K562 (cell line): ENCODE data around the gene OR7G3. TPM values are rescaled to one million over a fixed set of nuclear protein-coding genes. Genes with fewer than 3 reads are reported as not detected.

Experiments used
- ATAC-seq: fragments of 200-7000 bp; cut with Tn5 transposase; 3 replicates; pipeline ENCODE4 v1.9.1; 2020; ENCODE audit warnings: moderate library complexity
- BruUV-seq: library from RNA; stranded (reverse); fragments of 400-500 nt; replicated peaks from 2 replicates; lab custom pipeline; 2021; lab: Mats Ljungman, UMichigan
- CTCF ChIA-PET: fragments of 300-600 bp; formaldehyde crosslinking; extraction: SDS; loops from one replicate; lab custom pipeline; 2021; ENCODE audit warnings: low intra/inter-chr PET ratio; lab: Yijun Ruan, JAX
- POLR2A ChIA-PET: fragments of 300-600, 350-650 bp; sonication (Branson Sonifier 250); formaldehyde crosslinking; extraction: SDS; loops from one replicate; lab custom pipeline; 2021; ENCODE audit warnings: antibody characterized with exemption, inconsistent platforms; lab: Yijun Ruan, JAX
- DNase-seq, 4 experiments: peaks; one replicate each; pipeline versions ENCODE4 v3.0.0 to v3.0.0-alpha.2; 2011 to 2018; ENCODE audit warnings: low spot score in 3 of 4, mixed read lengths in 3 of 4; ENCODE audit errors: extremely low read depth in 1 of 4
- FAIRE-seq: peaks from 2 replicates; lab custom pipeline; 2011; peaks lifted over from hg19 to GRCh38; lab: Jason Lieb, UNC
- H2AFZ ChIP-seq: 2 replicates; pipeline ENCODE4 v1.6.0; 2011; ENCODE audit warnings: low read depth, low read length, control low read depth, inconsistent platforms
- H3K27ac ChIP-seq: fragments of 200-600 bp; 3 replicates; pipeline ENCODE4 v1.8.0; 2011; ENCODE audit warnings: low read depth, mild to moderate bottlenecking, control low read depth, inconsistent platforms, low read length, moderate library complexity, mixed read lengths; ENCODE audit errors: extremely low read depth
- H3K27me3 ChIP-seq, 2 experiments: fragments of 300-600 bp in 1 of 2; 2 replicates in 1 of 2; 3 replicates in 1 of 2; pipeline versions ENCODE4 v1.6.0 to v1.8.0; 2011; ENCODE audit warnings: inconsistent platforms in 2 of 2, low read length in 2 of 2, mild to moderate bottlenecking in 1 of 2, mixed read lengths in 1 of 2, moderate library complexity in 1 of 2; ENCODE audit not compliant: control insufficient read depth in 2 of 2, insufficient read depth in 2 of 2
- H3K36me3 ChIP-seq: fragments of 300-600 bp; 3 replicates; pipeline ENCODE4 v1.8.0; 2011; ENCODE audit warnings: mild to moderate bottlenecking, low read length, inconsistent platforms; ENCODE audit not compliant: control insufficient read depth, insufficient read depth
- H3K4me1 ChIP-seq, 2 experiments: fragments of 200-600 bp in 1 of 2; replicated peaks in 1 of 2; 2 replicates in 1 of 2; 3 replicates in 1 of 2; pipeline versions ENCODE4 v1.5.1 to v1.8.0; 2011; ENCODE audit warnings: inconsistent platforms in 2 of 2, low read length in 2 of 2, mild to moderate bottlenecking in 1 of 2, mixed read lengths in 1 of 2, moderate library complexity in 1 of 2; ENCODE audit not compliant: control insufficient read depth in 2 of 2, insufficient read depth in 2 of 2
- H3K4me2 ChIP-seq: 2 replicates; pipeline ENCODE4 v1.6.1; 2011; ENCODE audit warnings: low read length, control low read depth, inconsistent platforms, mixed read lengths; ENCODE audit not compliant: insufficient read depth
- H3K4me3 ChIP-seq: fragments of 200-600 bp; sonication (generic), shearing (Covaris generic); 2 replicates; pipeline ENCODE4 v1.5.1; 2016; ENCODE audit warnings: control low read depth, inconsistent platforms
- H3K79me2 ChIP-seq: fragments of 200-600 bp; 3 replicates; pipeline ENCODE4 v1.8.0; 2011; ENCODE audit warnings: low read length, inconsistent platforms; ENCODE audit not compliant: control insufficient read depth, insufficient read depth
- H3K9ac ChIP-seq, 2 experiments: 2 replicates each; pipeline versions ENCODE4 v1.6.0 to v1.6.1; 2011; ENCODE audit warnings: low read depth in 2 of 2, low read length in 2 of 2, control low read depth in 1 of 2, inconsistent platforms in 1 of 2, mild to moderate bottlenecking in 1 of 2, mixed read lengths in 1 of 2; ENCODE audit not compliant: insufficient read depth in 1 of 2
- H3K9me1 ChIP-seq: one replicate; pipeline ENCODE4 v1.6.0; 2011; ENCODE audit warnings: inconsistent platforms, mild to moderate bottlenecking, low read length, moderate library complexity; ENCODE audit not compliant: control insufficient read depth, insufficient read depth
- H3K9me3 ChIP-seq: replicated peaks from 2 replicates; pipeline ENCODE4 v1.5.1; 2011; ENCODE audit warnings: low read depth, low read length, inconsistent platforms; ENCODE audit not compliant: control insufficient read depth, insufficient read depth
- H4K20me1 ChIP-seq: replicated peaks from 2 replicates; pipeline ENCODE4 v1.6.1; 2011; ENCODE audit warnings: low read length, inconsistent platforms, mixed read lengths; ENCODE audit not compliant: control insufficient read depth, insufficient read depth
- BHLHE40 ChIP-seq: IDR thresholded peaks from 2 replicates; pipeline ENCODE4 v1.6.1; 2011; ENCODE audit warnings: low read length, improper control_type of control experiment
- BRD4 ChIP-seq: fragments of 200-600 bp; sonication (generic); IDR thresholded peaks from 2 replicates; pipeline ENCODE4 v1.6.1; 2017; ENCODE audit warnings: inconsistent platforms
- HNRNPUL1 ChIP-seq: fragments of 200-400 bp; formaldehyde crosslinking; IDR thresholded peaks from 2 replicates; pipeline ENCODE4 v1.6.1; 2017; ENCODE audit warnings: low read length
- POLR2AphosphoS2 ChIP-seq: IDR thresholded peaks from 2 replicates; pipeline ENCODE4 v1.6.1; 2012; ENCODE audit warnings: low read length, improper control_type of control experiment
- PRMT5 ChIP-seq: sonication (generic); formaldehyde crosslinking; IDR thresholded peaks from 2 replicates; pipeline ENCODE4 v1.5.0; 2020; ENCODE audit warnings: missing genetic modification reagents
- SIRT6 ChIP-seq: IDR thresholded peaks from one replicate; pipeline ENCODE4 v1.6.1; 2012; ENCODE audit warnings: low read depth, mild to moderate bottlenecking, control low read depth, inconsistent platforms, low read length, moderate library complexity
- SMC3 ChIP-seq: conservative IDR thresholded peaks from 2 replicates; pipeline ENCODE4 v1.6.1; 2011; ENCODE audit warnings: low read depth, low read length, improper control_type of control experiment; ENCODE audit not compliant: insufficient read depth
- SNRNP70 ChIP-seq: fragments of 200-400 bp; formaldehyde crosslinking; optimal IDR thresholded peaks from 2 replicates; pipeline ENCODE3; 2017; ENCODE audit warnings: low read depth, low read length
- ZBTB17 ChIP-seq: fragments of 450-650 bp; formaldehyde crosslinking; IDR thresholded peaks from 2 replicates; pipeline ENCODE4 v1.4.0; 2020; ENCODE audit warnings: mild to moderate bottlenecking
- ZNF124 ChIP-seq: sonication (generic); formaldehyde crosslinking; IDR thresholded peaks from 2 replicates; pipeline ENCODE4 v1.8.1; 2022; ENCODE audit warnings: missing genetic modification reagents
- ZNF232 ChIP-seq: sonication (generic); formaldehyde crosslinking; IDR thresholded peaks from 2 replicates; pipeline ENCODE4 v1.8.0; 2022; ENCODE audit warnings: mild to moderate bottlenecking, missing genetic modification reagents
- ZNF586 ChIP-seq: fragments of 450-650 bp; formaldehyde crosslinking; conservative IDR thresholded peaks from 2 replicates; pipeline ENCODE4 v1.4.0; 2020; ENCODE audit warnings: mild to moderate bottlenecking, moderate library complexity
- ZNF766 ChIP-seq: fragments of 200-800 bp; sonication (Bioruptor generic); conservative IDR thresholded peaks from 2 replicates; pipeline ENCODE4 v1.6.1; 2016; ENCODE audit warnings: missing genetic modification characterization, missing compliant biosample characterization
- ZNF785 ChIP-seq: fragments of 250-450 bp; sonication (Bioruptor Pico); IDR thresholded peaks from 2 replicates; pipeline ENCODE4 v1.4.0; 2020; ENCODE audit warnings: mild to moderate bottlenecking
- WGBS: fragments of 100-300 bp; shearing (Covaris generic); methylation state at CpG from one replicate; pipeline ENCODE4 v1.1.6; 2016; ENCODE audit warnings: low coverage, mixed read lengths; ENCODE audit not compliant: insufficient coverage; ENCODE audit errors: missing lambda C conversion rate; 5-methylcytosine and 5-hydroxymethylcytosine counted together
- in situ Hi-C: fragments of 300-500 bp; cut with MboI; formaldehyde crosslinking; loops from 4 replicates; pipeline ENCODE4 v1.15.0; 2018; ENCODE audit warnings: inconsistent platforms, mixed read lengths
- intact Hi-C: fragments of 100-400 bp; cut with micrococcal nuclease; formaldehyde crosslinking; loops from 2 replicates; pipeline ENCODE4 v1.14.2; 2022
- polyA plus RNA-seq, 8 experiments: library from polyadenylated mRNA; depleted of rRNA in 4 of 8; stranded (reverse) in 5 of 8; unstranded in 3 of 8; fragments of >200 nt; fragmentation: Nextera tagmentation in 2 of 8; fragmentation: Illumina TruSeq in 1 of 8; extraction: Ambion mirVana in 2 of 8; extraction: Trizol in 1 of 8; gene quantifications; 2 replicates each; pipeline versions ENCODE4 v1.2.1 to v1.2.3, GENCODE V29; 2011 to 2014; ENCODE audit warnings: inconsistent platforms in 1 of 8, missing spikeins in 1 of 8
- total RNA-seq, 7 experiments: library from RNA; depleted of rRNA in 6 of 7; stranded (reverse); fragments of >200 nt in 6 of 7; fragmentation: Illumina TruSeq in 2 of 7; extraction: Trizol in 2 of 7; gene quantifications; 2 replicates each; pipeline versions ENCODE4 v1.2.1 to v1.2.3, GENCODE V29; 2011 to 2021; ENCODE audit warnings: low replicate concordance in 1 of 7
- TF ChIP-seq, protein P1 (sequence below): IDR thresholded peaks from 2 replicates; pipeline ENCODE4 v1.6.1; 2014; ENCODE audit warnings: antibody characterized with exemption
- TF ChIP-seq, protein P2 (sequence below): fragments of 450-650 bp; IDR thresholded peaks from 2 replicates; pipeline ENCODE4 v1.7.0; 2016; ENCODE audit warnings: borderline replicate concordance
- TF ChIP-seq, protein P3 (sequence below): fragments of 150-350 bp; conservative IDR thresholded peaks from 2 replicates; pipeline ENCODE4 v1.6.1; 2014; ENCODE audit warnings: low read length

OR7G3 gene
- total and polyA plus RNA-seq, 9 of the 15 experiments (the other 6 are each of a cell fraction or from before 2014, with no cell fraction given): not detected

DNA sequence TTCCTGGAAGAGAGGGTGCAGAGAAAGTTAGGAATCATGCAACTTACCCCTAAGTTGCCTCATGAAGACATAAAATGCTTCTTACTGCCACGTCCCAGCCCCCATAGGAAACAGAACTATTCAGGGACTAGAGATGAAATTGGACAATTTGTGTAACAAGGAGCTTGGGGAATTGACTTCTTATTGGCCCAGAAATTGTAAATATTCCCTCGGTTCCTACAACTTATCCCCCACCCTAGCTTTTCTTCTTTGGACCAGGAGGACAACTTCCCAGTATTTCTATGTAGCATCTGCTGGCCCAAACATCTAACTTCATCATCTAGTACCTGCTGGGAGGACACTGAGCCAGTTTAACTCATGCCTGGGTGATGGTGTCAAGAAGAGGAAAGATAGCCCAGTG lies 40.0 kb downstream of the OR7G3 start, which contains the start of gene OR1M1 (continued):
- TF ChIP-seq SMC3 (no peak), ZNF124 (CRISPR knock-in tag) (no peak)

DNA sequence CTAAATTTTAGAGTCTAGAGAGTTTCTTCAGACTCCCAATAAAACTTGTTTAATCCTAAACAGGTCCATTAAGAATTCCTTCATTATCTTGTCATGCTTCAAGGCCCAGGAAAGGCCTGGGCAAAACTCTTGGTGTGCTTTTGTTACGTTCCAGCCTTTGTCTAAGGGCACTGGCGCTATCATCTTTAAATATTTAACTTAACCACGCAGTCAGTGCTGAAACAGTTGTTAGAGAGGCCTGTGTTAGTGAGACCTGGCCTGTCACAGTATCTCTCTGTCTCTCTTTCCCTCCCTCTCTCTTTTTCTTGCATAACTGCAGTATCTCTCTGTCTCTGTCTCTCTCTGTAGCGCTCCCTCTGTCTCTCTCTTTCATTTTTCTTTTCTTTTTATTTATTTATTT lies 48.1 kb downstream of the OR7G3 start:
- WGBS: 30% methylated on average over 4 of the region's 4 CpGs
- Histone ChIP-seq H3K27ac (no peak overlapping the region), H4K20me1 (0 out of 2 replicates have a peak, but pooled peaks cover 7% of the 10 kb centered on the region), H3K9me3 (no peaks in the 10 kb centered on the region), H3K9ac (no peak overlapping the region), H3K79me2 (no peaks in the 10 kb centered on the region), H3K4me2 (no peak overlapping the region), H3K4me3 (no peak overlapping the region), H3K4me1 (peaks cover 12 to 17% of the 10 kb centered on the region in 2 experiments; a peak in 4 of 5 replicates), H3K9me1 (peaks cover 3% of the 10 kb centered on the region), H3K27me3 (no peaks in the 10 kb centered on the region), H3K36me3 (no peaks in the 10 kb centered on the region), H2AFZ (no peak overlapping the region)
- in situ Hi-C loops (loop anchor here (5.0 to 25.0 kb wide), 2 partner anchors 316 to 436 kb away; no protein-coding TSS in a partner anchor), intact Hi-C loops (no loop called here)
- FAIRE-seq: no peak
- no peak for ATAC-seq
- CTCF ChIA-PET: no interaction called here
- TF ChIP-seq, protein P1, sequence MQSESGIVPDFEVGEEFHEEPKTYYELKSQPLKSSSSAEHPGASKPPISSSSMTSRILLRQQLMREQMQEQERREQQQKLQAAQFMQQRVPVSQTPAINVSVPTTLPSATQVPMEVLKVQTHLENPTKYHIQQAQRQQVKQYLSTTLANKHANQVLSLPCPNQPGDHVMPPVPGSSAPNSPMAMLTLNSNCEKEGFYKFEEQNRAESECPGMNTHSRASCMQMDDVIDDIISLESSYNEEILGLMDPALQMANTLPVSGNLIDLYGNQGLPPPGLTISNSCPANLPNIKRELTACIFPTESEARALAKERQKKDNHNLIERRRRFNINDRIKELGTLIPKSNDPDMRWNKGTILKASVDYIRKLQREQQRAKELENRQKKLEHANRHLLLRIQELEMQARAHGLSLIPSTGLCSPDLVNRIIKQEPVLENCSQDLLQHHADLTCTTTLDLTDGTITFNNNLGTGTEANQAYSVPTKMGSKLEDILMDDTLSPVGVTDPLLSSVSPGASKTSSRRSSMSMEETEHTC: no peak
- TF ChIP-seq ZNF232 (CRISPR knock-in tag) (no peak), ZNF766 (CRISPR knock-in tag) (no peak), PRMT5 (CRISPR knock-in tag) (no peak), BHLHE40 (no peak), BRD4 (no peak), POLR2AphosphoS2 (no peak), ZBTB17 (CRISPR knock-in tag) (no peak), ZNF586 (CRISPR knock-in tag) (no peak), SIRT6 (no peak), HNRNPUL1 (no peak), SNRNP70 (no peak), ZNF785 (CRISPR knock-in tag) (no peak)
- TF ChIP-seq, protein P2, sequence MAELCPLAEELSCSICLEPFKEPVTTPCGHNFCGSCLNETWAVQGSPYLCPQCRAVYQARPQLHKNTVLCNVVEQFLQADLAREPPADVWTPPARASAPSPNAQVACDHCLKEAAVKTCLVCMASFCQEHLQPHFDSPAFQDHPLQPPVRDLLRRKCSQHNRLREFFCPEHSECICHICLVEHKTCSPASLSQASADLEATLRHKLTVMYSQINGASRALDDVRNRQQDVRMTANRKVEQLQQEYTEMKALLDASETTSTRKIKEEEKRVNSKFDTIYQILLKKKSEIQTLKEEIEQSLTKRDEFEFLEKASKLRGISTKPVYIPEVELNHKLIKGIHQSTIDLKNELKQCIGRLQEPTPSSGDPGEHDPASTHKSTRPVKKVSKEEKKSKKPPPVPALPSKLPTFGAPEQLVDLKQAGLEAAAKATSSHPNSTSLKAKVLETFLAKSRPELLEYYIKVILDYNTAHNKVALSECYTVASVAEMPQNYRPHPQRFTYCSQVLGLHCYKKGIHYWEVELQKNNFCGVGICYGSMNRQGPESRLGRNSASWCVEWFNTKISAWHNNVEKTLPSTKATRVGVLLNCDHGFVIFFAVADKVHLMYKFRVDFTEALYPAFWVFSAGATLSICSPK: no peak
- TF ChIP-seq, protein P3, sequence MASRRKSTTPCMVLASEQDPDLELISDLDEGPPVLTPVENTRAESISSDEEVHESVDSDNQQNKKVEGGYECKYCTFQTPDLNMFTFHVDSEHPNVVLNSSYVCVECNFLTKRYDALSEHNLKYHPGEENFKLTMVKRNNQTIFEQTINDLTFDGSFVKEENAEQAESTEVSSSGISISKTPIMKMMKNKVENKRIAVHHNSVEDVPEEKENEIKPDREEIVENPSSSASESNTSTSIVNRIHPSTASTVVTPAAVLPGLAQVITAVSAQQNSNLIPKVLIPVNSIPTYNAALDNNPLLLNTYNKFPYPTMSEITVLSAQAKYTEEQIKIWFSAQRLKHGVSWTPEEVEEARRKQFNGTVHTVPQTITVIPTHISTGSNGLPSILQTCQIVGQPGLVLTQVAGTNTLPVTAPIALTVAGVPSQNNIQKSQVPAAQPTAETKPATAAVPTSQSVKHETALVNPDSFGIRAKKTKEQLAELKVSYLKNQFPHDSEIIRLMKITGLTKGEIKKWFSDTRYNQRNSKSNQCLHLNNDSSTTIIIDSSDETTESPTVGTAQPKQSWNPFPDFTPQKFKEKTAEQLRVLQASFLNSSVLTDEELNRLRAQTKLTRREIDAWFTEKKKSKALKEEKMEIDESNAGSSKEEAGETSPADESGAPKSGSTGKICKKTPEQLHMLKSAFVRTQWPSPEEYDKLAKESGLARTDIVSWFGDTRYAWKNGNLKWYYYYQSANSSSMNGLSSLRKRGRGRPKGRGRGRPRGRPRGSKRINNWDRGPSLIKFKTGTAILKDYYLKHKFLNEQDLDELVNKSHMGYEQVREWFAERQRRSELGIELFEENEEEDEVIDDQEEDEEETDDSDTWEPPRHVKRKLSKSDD: no peak
- no TSS peak for BruUV-seq
- POLR2A ChIA-PET: no interaction called here
- DNase-seq: no peak
